Activated T-cell treated with anti-CD3 and anti-CD28 coated beads for 48 hours (primary cell): ENCODE results near the gene LRP1B.
"Not testable (repeated sequence)": the region's sequence is repeated elsewhere in the genome, so short reads cannot be mapped to it uniquely, and the experiment has no call there.

Source experiments
- DNase-seq: peaks from one replicate; pipeline ENCODE4 v3.0.0-alpha.2; 2020; ENCODE audit warnings: low read depth

Gene LRP1B

DNA sequence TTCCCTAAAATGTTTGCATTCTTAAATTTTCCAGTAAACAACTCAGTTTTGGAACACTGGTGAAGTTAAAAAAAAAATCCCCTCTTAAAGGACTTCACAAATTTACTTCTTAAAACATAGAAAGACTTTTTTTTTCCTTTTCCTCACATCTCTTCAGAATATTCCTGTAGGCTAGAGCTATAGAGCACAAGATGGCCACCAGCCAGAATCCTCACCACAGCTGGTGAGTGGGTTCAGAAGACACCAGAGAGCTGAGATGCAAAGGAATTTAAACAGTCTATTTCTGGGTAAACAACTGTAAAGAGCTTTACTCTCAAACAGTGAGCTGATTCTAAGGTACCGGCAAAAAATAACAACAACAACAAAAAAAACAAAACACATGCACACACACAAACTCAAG, 252.8 kb downstream of the LRP1B start:
- DNase-seq = no peak

DNA sequence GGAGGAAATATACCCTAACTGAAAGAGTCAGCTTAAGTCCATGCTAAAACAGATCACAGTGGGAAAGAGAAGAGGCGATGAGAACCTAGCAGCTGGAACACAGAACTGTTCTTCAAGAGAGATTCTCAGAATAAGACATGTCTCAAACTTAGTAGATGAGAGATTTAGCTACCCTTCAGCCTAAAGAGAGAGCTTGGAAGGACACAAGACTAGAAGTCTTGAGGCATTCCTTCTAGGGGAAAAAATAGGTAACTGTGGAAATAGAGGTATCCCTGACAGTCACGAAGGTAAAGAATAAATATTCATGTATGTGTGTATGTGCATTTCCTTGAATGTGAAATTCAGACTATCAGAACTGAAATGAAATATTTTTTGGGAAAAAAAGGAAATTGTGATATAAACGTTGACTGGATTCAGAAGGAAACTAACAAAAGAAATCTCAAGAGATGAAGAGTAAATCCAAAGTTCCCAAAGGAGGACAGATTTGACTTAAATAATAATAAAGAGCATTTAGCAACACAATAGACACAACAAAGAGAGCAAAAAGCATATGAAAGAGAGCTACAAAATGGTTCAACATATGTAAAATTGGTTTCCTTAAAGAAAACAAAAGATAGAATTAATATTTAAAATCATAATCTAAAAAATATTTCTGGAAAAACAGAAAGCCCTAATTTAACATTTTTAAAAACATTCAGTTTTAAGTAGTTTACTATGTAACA, 258.7 kb downstream of the LRP1B start:
- no peak for DNase-seq

DNA sequence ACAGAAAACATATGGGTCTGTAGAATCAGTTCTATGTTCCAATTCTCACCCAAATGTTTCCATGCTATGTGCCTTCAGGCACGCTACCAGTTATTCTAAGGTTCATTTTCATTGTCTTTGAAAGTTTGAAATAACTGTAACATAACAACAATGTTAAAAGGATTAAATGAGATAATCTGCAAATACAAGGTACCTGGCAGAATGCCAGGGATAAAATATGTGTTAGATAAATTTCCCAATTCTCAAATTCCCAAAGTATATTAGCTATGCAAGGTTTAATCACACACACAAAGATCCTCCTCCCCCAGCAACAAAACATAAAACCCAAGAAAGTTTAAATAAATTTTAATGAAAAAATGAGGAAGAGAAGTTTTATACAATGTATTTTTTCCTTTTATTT, 261.2 kb downstream of the LRP1B start:
- DNase-seq = no peak

DNA sequence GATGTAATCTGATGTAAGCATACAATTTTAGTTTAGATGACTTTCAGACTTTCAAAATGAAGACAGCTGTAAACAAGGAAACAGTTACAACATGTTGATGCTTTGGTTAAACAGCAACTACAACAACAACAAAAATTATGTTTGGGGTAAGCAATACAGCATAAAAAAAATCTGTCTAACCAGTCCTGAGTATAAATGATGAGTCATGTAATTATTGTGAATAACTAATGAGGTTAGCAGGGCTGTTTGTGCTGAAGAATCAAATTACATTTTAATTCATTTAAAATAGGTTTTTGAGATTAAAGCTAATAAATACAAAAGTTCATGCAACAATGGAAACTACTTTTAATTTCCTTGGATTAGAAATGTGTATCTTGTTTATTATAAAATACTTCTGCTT, 266.9 kb downstream of the LRP1B start:
- no peak for DNase-seq

DNA sequence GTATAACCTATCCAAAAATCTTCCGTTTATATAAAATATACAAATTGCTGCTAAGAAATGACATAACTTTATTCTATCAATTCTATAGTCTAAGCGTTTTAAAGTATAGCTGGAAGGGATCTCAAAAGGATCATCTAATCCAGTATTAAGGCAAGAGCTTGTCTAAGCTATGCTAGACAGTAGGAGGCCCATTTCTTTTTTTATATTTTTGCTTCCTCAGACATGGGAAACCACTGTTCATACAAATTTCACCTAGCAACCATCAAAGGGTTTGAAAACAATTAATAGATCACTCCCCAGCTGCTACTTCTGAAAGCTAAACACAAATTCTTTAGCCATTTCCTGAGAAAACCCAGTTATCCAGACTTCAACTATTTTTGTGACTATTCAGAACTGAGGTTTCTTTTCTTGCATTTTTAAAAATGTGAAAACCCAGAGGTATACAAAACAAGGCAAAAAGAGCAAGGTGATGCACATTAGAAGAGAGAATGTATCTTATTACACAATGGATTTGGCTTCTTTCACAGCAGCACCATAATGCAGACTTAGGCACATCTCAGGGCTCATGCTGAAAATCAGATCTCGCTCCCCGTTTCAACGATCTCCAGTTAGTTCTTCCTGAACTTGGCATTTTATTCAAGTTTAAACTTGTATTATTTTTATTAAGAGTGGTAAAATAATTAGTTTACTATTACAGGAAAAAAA, 274.4 kb downstream of the LRP1B start:
- no peak for DNase-seq

DNA sequence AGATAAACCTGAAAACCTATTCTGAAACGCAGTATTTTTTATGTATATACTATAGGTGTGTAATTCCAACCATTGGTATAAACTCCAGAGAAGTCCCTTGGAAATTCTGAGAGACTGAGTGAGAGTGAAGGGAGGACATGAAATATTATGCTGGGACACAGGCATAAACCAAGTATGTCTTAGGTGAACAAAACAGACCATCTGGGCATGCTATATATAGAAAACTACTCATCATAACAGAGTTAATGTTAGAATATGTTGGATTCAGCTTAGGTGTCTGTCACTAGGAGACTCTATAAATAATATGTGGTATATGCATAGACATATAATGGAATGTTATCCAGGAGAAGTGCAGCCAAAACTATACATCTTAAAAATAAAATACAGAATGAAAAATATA, 282.6 kb downstream of the LRP1B start:
- DNase-seq = no peak

DNA sequence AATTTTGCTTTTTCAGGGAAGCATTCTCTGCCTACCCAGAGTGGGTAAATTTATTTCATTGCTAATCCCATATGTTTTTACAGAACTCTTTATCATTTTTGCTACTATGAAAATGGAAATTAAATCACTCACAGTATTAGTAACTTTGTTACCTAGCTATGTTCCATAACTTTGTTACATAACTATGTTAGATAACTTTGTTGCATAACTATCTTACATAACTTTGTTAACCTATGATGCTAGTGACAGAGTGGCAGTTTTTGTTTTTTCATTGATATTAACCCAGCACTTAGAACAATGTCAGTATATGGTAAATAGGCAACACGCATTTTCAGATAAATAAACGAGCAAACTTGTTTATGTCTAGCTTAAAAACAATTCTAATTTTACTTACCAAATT, 286.6 kb downstream of the LRP1B start:
- no peak for DNase-seq

DNA sequence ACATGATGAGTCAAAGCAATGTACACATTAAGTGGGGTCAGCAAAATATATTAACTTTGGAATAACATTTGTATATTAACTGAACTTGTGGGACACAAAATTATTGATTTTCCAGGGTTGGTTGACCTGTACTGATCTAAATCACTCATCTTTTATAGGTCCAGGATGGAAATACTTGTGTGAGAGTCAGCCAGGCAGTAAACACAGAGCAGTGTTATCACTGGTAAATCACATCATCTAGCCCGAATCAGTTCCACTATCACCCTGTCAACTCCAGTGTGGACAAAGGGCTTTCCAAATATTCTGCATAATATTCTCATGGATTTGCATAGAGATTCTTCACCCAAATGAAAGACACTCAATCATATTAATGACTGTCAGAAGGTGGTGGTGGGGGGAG, 295.7 kb downstream of the LRP1B start:
- DNase-seq = no peak

DNA sequence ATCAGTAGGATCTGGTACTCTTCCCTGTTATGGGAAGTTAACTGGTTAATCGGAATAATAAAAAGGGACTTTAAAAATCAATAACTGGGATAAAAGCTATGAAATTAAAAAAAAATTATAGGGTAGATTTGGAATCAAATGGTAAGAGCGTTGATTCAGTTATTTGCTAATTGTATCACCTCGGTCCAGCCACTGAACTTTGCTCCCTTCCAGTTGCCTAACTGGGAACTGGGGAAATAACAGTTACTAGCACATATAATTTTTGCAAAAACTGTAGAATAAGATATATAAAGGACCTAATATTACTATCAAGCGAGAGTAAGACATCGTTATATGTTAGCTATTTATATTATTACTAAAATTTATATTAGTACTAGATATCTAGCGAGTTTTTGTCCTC, 302.1 kb downstream of the LRP1B start:
- DNase-seq = no peak

DNA sequence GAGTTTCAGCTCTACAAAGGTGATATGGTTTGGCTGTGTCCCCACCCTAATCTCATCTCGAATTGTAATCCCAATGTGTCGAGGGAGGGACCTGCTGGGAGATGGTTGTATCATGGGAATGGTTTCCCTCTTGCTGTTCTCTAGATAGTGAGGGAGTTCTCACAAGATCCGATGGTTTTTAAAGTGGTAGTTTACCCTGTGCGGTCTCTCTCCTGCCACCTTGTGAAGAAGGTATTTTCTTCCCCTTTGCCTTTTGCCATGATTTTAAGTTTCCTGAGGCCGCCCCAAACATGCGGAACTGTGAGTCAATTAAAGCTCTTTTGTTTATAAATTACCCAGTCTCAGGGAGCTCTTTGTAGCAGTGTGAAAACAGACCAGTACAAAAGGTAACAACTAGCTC, 306.0 kb downstream of the LRP1B start:
- DNase-seq = no peak

DNA sequence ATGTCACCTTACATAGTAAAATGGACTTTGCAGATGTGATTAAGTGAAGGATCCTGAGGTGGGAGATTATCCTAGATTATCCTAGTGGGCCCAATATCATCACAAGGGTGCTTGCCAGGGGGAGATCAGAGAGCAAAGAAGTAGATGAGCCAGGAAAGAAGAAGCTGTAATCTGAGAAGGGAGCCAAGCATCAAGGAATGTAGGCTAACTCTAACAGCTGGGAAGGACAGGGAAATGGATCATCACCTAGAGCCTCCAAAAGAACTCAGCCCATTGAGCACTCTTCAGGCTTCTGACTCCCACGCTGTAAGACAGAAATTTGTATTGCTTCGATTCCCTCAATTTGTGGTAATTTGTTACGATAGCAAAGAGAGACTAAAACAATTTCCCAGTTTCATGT, 309.9 kb downstream of the LRP1B start:
- DNase-seq = no peak

DNA sequence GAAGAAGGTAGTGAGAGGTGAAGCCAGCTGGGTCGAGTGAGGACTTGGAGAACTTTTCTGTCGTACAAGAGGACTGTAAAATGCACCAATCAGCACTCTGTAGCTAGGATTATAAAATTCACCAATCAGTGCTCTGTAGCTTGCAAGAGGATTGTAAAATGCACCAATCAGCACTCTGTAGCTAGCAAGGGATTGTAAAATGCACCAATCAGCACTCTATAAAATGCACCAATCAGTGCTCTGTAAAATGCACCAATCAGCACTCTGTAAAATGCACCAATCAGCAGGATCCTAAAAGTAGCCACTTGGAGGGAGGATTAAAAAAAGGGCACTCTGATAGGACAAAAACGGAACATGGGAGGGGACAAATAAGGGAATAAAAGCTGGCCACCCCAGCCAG, 315.5 kb downstream of the LRP1B start:
- not testable (repeated sequence) for DNase-seq

DNA sequence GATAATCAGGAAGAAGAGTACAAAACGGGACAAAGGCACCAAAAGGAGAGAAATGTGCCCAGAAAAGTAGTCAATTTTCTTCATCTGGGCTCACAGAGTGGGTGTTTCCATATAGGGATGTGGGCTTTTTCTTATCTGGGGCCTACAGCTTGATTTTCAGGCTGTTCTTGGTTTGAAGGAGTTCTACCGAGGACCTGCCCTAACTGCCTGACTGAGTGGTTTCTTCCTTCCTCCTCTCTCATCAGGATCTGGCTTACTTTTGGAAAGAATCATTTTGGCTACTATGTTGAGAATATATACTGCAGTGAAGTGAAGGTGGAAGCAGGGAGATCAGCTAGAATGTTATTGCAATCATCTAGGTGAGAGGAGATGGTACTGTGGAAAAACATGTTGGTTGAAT, 316.7 kb downstream of the LRP1B start:
- no peak for DNase-seq

DNA sequence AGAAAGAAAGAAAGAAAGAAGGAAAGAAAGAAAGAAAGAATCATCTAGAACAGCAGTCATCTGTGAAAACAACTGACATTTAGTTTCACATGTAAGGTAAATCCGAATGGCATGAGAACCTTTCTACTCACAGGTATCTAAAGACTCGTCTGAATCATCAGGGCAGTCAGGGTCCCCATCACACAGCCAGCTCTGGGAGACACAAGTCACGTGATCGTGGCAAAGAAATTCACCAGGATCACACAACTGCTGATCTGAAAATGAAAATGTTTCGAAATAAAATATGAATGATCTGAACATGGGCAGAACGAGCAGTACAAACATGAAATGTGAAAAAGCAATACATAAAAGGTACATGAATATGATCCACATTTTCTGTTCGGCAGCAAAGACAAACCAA, 320.7 kb downstream of the LRP1B start:
- DNase-seq = no peak

DNA sequence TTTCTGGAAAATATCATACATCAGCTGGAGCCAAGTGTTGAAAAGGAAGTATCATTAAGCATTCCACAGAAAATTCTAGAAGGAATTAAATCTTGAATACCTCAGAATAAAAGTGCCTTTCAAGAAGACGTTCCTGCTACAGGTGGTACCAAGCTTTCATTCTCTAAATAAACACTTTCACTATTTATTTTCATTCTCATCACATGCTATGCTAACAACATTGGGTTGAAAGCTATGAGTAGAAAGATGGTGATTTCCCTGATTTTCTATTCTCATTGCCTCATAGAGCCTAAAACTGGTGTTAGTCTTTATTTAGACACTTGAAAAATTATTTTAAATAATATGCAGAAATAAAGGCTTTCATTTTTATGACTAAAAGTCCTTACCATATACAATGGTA, 324.7 kb downstream of the LRP1B start:
- no peak for DNase-seq

DNA sequence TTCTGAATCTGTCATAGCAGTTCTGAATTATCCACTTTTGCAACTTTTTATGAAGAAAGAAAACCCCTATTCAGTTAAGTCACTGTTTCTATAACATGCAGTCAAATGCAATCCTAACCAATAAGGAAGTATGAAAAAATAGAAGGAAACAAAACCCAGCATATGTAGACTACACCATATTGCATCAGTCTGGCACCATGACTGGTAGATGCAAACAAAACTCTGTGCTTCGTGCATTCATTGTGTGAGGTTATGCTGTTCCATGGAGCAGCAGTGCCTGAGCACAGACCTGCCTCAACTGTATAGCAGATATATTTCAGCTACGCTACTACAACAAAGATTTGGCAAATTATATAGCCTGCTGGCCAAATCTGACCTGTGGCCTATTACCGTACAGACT, 325.5 kb downstream of the LRP1B start:
- DNase-seq = no peak

DNA sequence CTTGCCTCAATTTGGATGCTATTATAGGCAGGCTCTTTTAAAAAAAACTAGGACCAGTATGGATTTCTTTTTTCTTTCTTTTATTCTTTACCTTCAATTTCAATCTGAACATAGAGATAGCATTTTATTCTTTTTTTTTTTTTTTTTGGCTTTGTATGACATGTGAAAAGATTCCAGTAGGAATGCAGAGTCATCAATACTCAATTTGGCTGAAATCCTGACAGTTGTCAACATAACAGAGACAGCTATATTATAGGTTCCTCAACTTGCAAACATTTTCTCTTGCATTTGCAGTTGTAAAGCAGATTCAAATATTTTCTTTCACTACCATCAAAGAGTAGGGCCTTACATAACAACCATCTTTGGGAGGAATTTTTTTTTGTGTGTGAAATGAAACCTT, 334.4 kb downstream of the LRP1B start:
- DNase-seq = no peak

DNA sequence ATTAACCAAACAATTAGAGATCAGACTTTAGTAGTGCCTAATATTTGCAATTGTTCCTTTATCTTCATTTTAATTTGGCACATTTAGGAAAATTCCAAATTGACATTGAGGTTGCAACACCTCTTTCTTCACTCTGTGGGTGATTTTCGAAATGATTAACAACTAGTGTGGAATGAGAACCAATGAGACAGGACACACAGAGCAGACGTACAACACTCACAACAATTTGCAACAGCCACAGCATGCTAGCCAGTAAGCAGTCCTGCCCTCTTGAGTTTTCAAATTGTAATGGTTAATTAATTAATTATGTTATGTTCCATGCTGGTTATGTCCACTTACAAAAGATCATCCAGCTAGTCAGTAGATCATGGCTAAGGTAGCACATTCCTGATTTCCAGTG, 339.3 kb downstream of the LRP1B start:
- DNase-seq = no peak

DNA sequence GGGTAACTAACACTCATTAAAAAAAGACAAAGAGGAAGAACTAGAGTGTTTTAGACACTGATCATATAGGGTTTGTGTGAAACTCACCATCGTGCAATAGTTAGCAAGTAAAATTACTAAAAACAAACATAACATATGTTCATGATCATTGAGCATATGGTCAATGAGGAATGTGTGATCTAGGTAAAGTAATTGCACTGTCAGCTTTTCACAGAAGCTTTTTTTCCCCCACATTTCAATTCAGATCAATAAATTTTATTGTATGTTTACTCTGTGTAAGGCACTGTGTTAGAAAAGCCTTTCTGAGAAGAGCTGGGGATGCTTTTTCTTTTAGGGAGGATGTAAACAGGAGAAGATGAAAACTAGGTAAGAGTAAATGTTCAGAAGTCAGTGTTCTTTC, 348.2 kb downstream of the LRP1B start:
- DNase-seq = no peak

DNA sequence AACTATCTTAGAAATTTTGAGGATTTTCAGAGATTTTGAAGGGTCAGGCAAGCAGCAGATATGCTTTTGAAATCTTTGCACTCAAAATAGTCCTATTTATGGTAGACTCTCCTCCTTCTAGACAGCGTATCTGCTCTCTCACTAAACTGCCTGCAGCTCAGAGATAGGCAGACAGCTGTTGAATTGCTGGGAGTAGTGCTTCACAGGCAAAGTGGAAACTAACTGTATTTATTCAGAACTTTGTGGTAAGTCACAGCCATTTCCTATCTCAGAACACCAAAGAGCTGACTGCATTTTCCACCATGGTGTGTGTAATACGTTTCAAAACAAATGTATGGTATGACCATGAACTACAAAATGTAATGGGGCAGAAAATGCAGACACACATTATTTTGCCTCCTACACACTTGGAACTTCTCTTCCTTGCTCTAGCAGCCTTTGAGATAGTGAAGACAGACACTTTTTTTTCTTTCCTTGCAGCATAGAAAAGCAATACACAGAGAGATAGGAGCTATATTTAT, 352.4 kb downstream of the LRP1B start:
- DNase-seq = no peak

DNA sequence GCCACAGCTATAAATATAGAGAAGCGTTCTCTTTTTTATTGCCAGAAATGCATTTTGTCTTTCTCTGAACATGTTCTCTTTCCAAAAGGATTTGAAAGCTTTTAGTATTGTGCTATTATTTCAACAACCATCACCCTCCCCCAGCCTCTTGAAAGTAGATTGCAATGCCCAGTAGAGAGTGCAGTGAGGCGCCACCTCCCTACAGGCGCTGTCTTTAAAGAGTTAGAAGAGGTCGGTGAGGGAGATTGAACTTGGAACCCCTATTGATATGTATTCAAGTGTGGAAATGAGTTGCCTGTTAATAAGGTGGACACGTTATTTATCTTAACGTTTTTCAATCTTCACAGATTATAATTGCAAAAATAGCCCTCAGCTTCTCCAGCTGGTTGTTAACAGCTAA, 360.3 kb downstream of the LRP1B start:
- DNase-seq = no peak

DNA sequence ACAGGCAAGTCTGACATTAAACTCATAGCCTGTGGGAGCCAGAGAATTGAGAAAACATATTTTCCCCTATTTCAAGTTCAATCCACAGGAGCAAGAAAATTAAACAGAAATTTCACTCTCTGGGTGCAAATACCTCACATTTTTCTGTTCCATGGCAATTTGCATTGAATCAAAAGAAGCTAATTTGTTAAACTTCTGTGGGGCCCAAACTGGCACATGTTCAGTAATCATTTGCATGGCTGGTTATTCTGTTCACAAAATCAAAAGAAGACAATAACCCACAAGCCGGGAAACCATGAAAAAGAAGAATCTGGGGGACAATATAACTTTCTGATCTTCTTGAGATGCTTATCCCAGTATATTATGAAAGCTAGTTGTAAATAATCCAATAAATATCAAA, 363.1 kb downstream of the LRP1B start:
- DNase-seq = no peak

DNA sequence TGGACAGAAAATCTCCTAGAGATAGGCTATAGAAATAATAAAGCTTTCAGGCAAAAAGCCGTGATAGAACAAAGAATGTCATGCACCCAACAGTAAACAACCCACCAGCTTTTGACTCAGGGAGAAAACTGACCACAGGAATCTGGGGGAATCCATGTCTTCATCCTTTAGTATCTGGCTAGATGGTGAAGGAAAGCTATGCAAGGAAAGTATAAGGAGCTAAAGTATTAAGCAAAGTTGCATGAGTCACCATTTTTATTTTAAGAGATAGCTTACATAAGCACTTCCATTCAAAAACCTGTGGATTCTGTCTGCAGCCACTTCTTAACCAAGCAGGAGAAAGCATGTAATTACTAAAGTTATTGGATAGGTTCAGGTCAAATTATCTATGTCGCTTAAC, 363.8 kb downstream of the LRP1B start:
- DNase-seq = no peak

DNA sequence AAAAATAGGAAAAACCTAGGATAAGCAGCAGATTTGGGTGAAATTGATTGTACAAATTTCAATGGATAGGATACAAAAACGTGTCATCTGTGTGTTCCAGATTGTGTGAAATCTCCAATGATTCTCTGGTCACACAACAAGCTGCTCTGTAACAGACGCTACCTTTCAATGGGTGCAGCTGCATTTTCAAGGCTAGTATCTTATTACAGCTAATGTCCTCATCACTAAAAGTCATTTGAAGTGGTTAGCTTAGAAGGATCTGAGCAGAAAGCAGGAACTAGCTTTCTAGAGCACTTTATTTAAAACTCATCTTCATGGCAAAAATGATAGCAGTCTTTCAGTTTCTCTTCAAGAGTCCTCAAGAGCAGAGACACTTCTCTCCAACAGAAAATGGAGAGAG, 364.6 kb downstream of the LRP1B start:
- DNase-seq = no peak
